GM12878 (cell line): ENCODE measurements around the gene ACAD11. TPM values are rescaled to one million over a fixed set of nuclear protein-coding genes. Genes with fewer than 3 reads are reported as not detected.

Experiments used
- ATAC-seq: fragments of 200-7000 bp; cut with Tn5 transposase; 3 replicates; pipeline ENCODE4 v1.9.1; 2020; ENCODE audit warnings: mild to moderate bottlenecking, moderate library complexity
- BruUV-seq: library from RNA; stranded (reverse); fragments of 400-500 nt; replicated peaks from 2 replicates; lab custom pipeline; 2021; lab: Mats Ljungman, UMichigan
- CTCF ChIA-PET: fragments of 300-600 bp; sonication (Branson Sonifier 250); formaldehyde crosslinking; extraction: SDS; loops from one replicate; lab custom pipeline; 2021; ENCODE audit warnings: inconsistent platforms; lab: Yijun Ruan, JAX
- POLR2A ChIA-PET: fragments of 350-600 bp; formaldehyde crosslinking; extraction: SDS; loops from one replicate; lab custom pipeline; 2021; ENCODE audit warnings: inconsistent platforms; lab: Charles Lee
- RAD21 ChIA-PET: fragments of 300-600 bp; sonication (Branson Sonifier 250); formaldehyde crosslinking; loops from one replicate; lab custom pipeline; 2023; ENCODE audit warnings: antibody characterized with exemption; ENCODE audit not compliant: unreplicated experiment; lab: Charles Lee
- SMC1A ChIA-PET: fragments of 300-600 bp; sonication (Branson Sonifier 250); formaldehyde crosslinking; loops from one replicate; lab custom pipeline; 2023; ENCODE audit not compliant: unreplicated experiment, uncharacterized antibody; lab: Charles Lee
- DNase-seq: peaks from one replicate; pipeline ENCODE4 v3.0.0-alpha.2; 2011; ENCODE audit warnings: low read depth, low spot score
- FAIRE-seq: peaks from 3 replicates; lab custom pipeline; 2011; peaks lifted over from hg19 to GRCh38; lab: Jason Lieb, UNC
- H2AFZ ChIP-seq: 2 replicates; pipeline ENCODE4 v1.6.0; 2011; ENCODE audit warnings: low read depth, low read length, control low read depth; ENCODE audit not compliant: control insufficient read depth
- H3K27ac ChIP-seq: 2 replicates; pipeline ENCODE4 v1.5.1; 2011; ENCODE audit warnings: control low read depth; ENCODE audit not compliant: control insufficient read depth, insufficient read depth
- H3K27me3 ChIP-seq, 2 experiments: replicated peaks in 1 of 2; 2 replicates each; pipeline versions ENCODE4 v1.6.0 to v1.6.1; 2011; ENCODE audit warnings: low read length in 1 of 2; ENCODE audit not compliant: control insufficient read depth in 2 of 2, insufficient read depth in 2 of 2
- H3K36me3 ChIP-seq, 2 experiments: 2 replicates each; pipeline ENCODE4 v1.5.1; 2011; ENCODE audit warnings: low read length in 1 of 2; ENCODE audit not compliant: control insufficient read depth in 2 of 2, insufficient read depth in 2 of 2
- H3K4me1 ChIP-seq: 2 replicates; pipeline ENCODE4 v1.6.1; 2011; ENCODE audit warnings: mild to moderate bottlenecking, low read length, moderate library complexity, mixed read lengths; ENCODE audit not compliant: control insufficient read depth, insufficient read depth
- H3K4me2 ChIP-seq: 2 replicates; pipeline ENCODE4 v1.6.0; 2011; ENCODE audit warnings: control low read depth; ENCODE audit not compliant: control insufficient read depth, insufficient read depth
- H3K4me3 ChIP-seq: fragments of 200-600 bp; sonication (generic); 2 replicates; pipeline ENCODE4 v1.5.1; 2016
- H3K79me2 ChIP-seq: 2 replicates; pipeline ENCODE4 v1.6.0; 2011; ENCODE audit warnings: low read length; ENCODE audit not compliant: control insufficient read depth, insufficient read depth
- H3K9ac ChIP-seq: 2 replicates; pipeline ENCODE4 v1.8.0; 2011; ENCODE audit warnings: low read length, control low read depth, mixed read lengths; ENCODE audit not compliant: control insufficient read depth, insufficient read depth
- H3K9me3 ChIP-seq: replicated peaks from 3 replicates; pipeline ENCODE4 v1.5.1; 2011; ENCODE audit warnings: mild to moderate bottlenecking, low read length; ENCODE audit not compliant: control insufficient read depth, insufficient read depth
- H4K20me1 ChIP-seq: 2 replicates; pipeline ENCODE4 v1.6.0; 2011; ENCODE audit not compliant: control insufficient read depth, insufficient read depth
- BACH1 ChIP-seq: fragments of 450-650 bp; IDR thresholded peaks from 2 replicates; pipeline ENCODE4 v1.6.1; 2017; ENCODE audit warnings: mild to moderate bottlenecking, borderline replicate concordance
- BRCA1 ChIP-seq: IDR thresholded peaks from 2 replicates; pipeline ENCODE4 v1.6.1; 2011; ENCODE audit warnings: low read depth, low read length, improper control_type of control experiment
- CTCF ChIP-seq, 3 experiments: IDR thresholded peaks in 2 of 3; conservative IDR thresholded peaks in 1 of 3; 2 replicates each; pipeline ENCODE4 v1.5.1; 2011; ENCODE audit warnings: low read depth in 3 of 3, low read length in 3 of 3, mild to moderate bottlenecking in 3 of 3, control low read depth in 2 of 3, moderate library complexity in 2 of 3, inconsistent platforms in 1 of 3, mixed read lengths in 1 of 3; ENCODE audit not compliant: control insufficient read depth in 2 of 3, insufficient read depth in 1 of 3; ENCODE audit errors: extremely low read depth in 1 of 3
- EZH2 ChIP-seq: IDR thresholded peaks from 2 replicates; pipeline ENCODE4 v1.6.1; 2012; ENCODE audit warnings: low read depth, mild to moderate bottlenecking, control low read depth, inconsistent platforms, low read length, borderline replicate concordance; ENCODE audit not compliant: control insufficient read depth
- GABPA ChIP-seq: IDR thresholded peaks from 2 replicates; pipeline ENCODE4 v1.6.1; 2014; ENCODE audit warnings: antibody characterized with exemption, low read depth, mild to moderate bottlenecking, inconsistent platforms
- KAT2A ChIP-seq: conservative IDR thresholded peaks from 2 replicates; pipeline ENCODE4 v1.6.1; 2011; ENCODE audit warnings: low read depth, low read length; ENCODE audit not compliant: control insufficient read depth
- LARP7 ChIP-seq: fragments of 450-650 bp; IDR thresholded peaks from 2 replicates; pipeline ENCODE4 v1.6.1; 2017; ENCODE audit warnings: mild to moderate bottlenecking
- MEF2B ChIP-seq: fragments of 450-650 bp; IDR thresholded peaks from 2 replicates; pipeline ENCODE4 v1.6.1; 2018; ENCODE audit warnings: mild to moderate bottlenecking, moderate library complexity; ENCODE audit not compliant: partially characterized antibody, poor library complexity, severe bottlenecking
- MYB ChIP-seq: fragments of 150-350 bp; IDR thresholded peaks from 2 replicates; pipeline ENCODE4 v1.6.1; 2014; ENCODE audit warnings: mild to moderate bottlenecking, low read depth, low read length, borderline replicate concordance
- MYC ChIP-seq: IDR thresholded peaks from 2 replicates; pipeline ENCODE4 v1.6.1; 2011; ENCODE audit warnings: mild to moderate bottlenecking, low read length, moderate library complexity, inconsistent platforms; ENCODE audit not compliant: insufficient read depth, insufficient replicate concordance, insufficient read length, severe bottlenecking
- NFIC ChIP-seq: IDR thresholded peaks from 2 replicates; pipeline ENCODE4 v1.6.1; 2012; ENCODE audit warnings: low read depth, mild to moderate bottlenecking, inconsistent platforms, low read length, moderate library complexity
- NKRF ChIP-seq: fragments of 450-650 bp; conservative IDR thresholded peaks from 2 replicates; pipeline ENCODE4 v1.6.1; 2017; ENCODE audit warnings: mild to moderate bottlenecking, moderate library complexity
- NRF1 ChIP-seq: conservative IDR thresholded peaks from 2 replicates; pipeline ENCODE4 v1.6.1; 2011; ENCODE audit warnings: mild to moderate bottlenecking, low read depth, low read length, improper control_type of control experiment
- PML ChIP-seq: IDR thresholded peaks from 2 replicates; pipeline ENCODE4 v1.6.1; 2012; ENCODE audit warnings: low read length, inconsistent platforms
- POLR2AphosphoS5 ChIP-seq: IDR thresholded peaks from 2 replicates; pipeline ENCODE4 v1.6.1; 2011; ENCODE audit warnings: mild to moderate bottlenecking, low read length, inconsistent platforms
- RUNX3 ChIP-seq: IDR thresholded peaks from 2 replicates; pipeline ENCODE4 v1.6.1; 2012; ENCODE audit warnings: low read length, inconsistent platforms
- SUZ12 ChIP-seq: fragments of 200-600 bp; sonication (generic); IDR thresholded peaks from one replicate; pipeline ENCODE4 v1.6.1; 2018; ENCODE audit warnings: antibody characterized with exemption, mild to moderate bottlenecking; ENCODE audit not compliant: unreplicated experiment
- TCF7 ChIP-seq: IDR thresholded peaks from 2 replicates; pipeline ENCODE4 v1.6.1; 2014; ENCODE audit warnings: antibody characterized with exemption, borderline replicate concordance
- ZBTB33 ChIP-seq: fragments of 450-650 bp; IDR thresholded peaks from 2 replicates; pipeline ENCODE4 v1.6.1; 2017; ENCODE audit warnings: mild to moderate bottlenecking
- ZNF622 ChIP-seq: fragments of 450-650 bp; IDR thresholded peaks from 2 replicates; pipeline ENCODE4 v1.6.1; 2017; ENCODE audit warnings: mild to moderate bottlenecking, inconsistent platforms
- WGBS: methylation state at CpG from one replicate; pipeline ENCODE4 v1.1.6; 2016; ENCODE audit warnings: low lambda C conversion rate; ENCODE audit not compliant: insufficient replicate concordance, insufficient coverage; ENCODE audit errors: missing lambda C conversion rate; 5-methylcytosine and 5-hydroxymethylcytosine counted together
- in situ Hi-C: fragments of 300-500 bp; cut with MboI; formaldehyde crosslinking; loops from 9 replicates; pipeline ENCODE4 v1.14.3; 2018; ENCODE audit warnings: mixed read lengths
- intact Hi-C: fragments of 100-400 bp; cut with micrococcal nuclease; formaldehyde crosslinking; loops from one replicate; pipeline ENCODE4 v1.14.2; 2022; ENCODE audit not compliant: unreplicated experiment
- polyA plus RNA-seq, 11 experiments: library from polyadenylated mRNA; depleted of rRNA in 4 of 11; unstranded in 6 of 11; stranded (reverse) in 5 of 11; fragments of >200 nt; fragmentation: Nextera tagmentation in 4 of 11; fragmentation: Illumina TruSeq in 1 of 11; extraction: Ambion mirVana in 4 of 11; extraction: Trizol in 1 of 11; gene quantifications; 1 replicate in 1 of 11; 2 replicates in 10 of 11; pipeline versions ENCODE4 v1.2.1 to v1.2.3, GENCODE V29; 2011 to 2016; ENCODE audit warnings: inconsistent platforms in 2 of 11, missing spikeins in 2 of 11, low read depth in 1 of 11
- total RNA-seq, 4 experiments: library from RNA; depleted of rRNA in 3 of 4; stranded (reverse); fragments of >200 nt in 3 of 4; fragmentation: Illumina TruSeq in 1 of 4; extraction: Trizol in 1 of 4; gene quantifications; 2 replicates each; pipeline versions ENCODE4 v1.2.1 to v1.2.3, GENCODE V29; 2013 to 2021

Gene ACAD11
- total and polyA plus RNA-seq, 10 of the 15 experiments (the other 5 are each of a cell fraction or from before 2014, with no cell fraction given), result 2.4 to 15.9 (median 10.4) TPM

- Histone ChIP-seq H3K27me3 (no peaks in the 10 kb centered on the region), H3K79me2 (no peaks in the 10 kb centered on the region), H3K27ac (no peak overlapping the region), H3K9me3 (no peaks in the 10 kb centered on the region), H2AFZ (no peak overlapping the region), H3K4me1 (no peaks in the 10 kb centered on the region), H3K4me2 (no peak overlapping the region), H4K20me1 (no peaks in the 10 kb centered on the region), H3K4me3 (no peak overlapping the region), H3K36me3 (no peaks in the 10 kb centered on the region), H3K9ac (no peak overlapping the region)
- ChIA-PET POLR2A (no interaction called here), RAD21 (no interaction called here), CTCF (interaction anchor here (1.3 kb wide), 1 partner anchor 27 kb away, joined by 4 read pairs; no protein-coding TSS in a partner anchor), SMC1A (no interaction called here)
- TF ChIP-seq GABPA (no peak), KAT2A (no peak), NFIC (no peak), RUNX3 (no peak), EZH2 (no peak), ZNF622 (no peak), MEF2B (no peak), SUZ12 (no peak), LARP7 (no peak), POLR2AphosphoS5 (no peak), MYC (no peak), MYB (no peak), BRCA1 (no peak), BACH1 (no peak), TCF7 (no peak), NKRF (no peak), NRF1 (no peak), ZBTB33 (no peak), CTCF (IDR thresholded peaks at IDR 0.05 in 2 of 3, conservative IDR thresholded peaks at IDR 0.05 in 1 of 3; ENCODE audit: control insufficient read depth in 2 of 3, extremely low read depth in 1 of 3, insufficient read depth in 1 of 3, low read depth in 3 of 3, low read length in 3 of 3) (no peak), PML (no peak)
- DNase-seq (no peak), FAIRE-seq (no peak), ATAC-seq (no peak)
- no TSS peak for BruUV-seq
- in situ Hi-C loops (no loop called here), intact Hi-C loops (no loop called here)
- WGBS, result 74% methylated on average over 4 of the region's 4 CpGs
Measured at GRCh38 chr3:132563420-132564069, 96.1 kb downstream of the ACAD11 start.
